Measurements from ENCODE around the gene STK17A. TPM values are rescaled to one million over a fixed set of nuclear protein-coding genes. Genes with fewer than 3 reads are reported as not detected.

The STK17A gene
- total RNA-seq, 1 donor from 2014 or later: 16.7 TPM

DNA sequence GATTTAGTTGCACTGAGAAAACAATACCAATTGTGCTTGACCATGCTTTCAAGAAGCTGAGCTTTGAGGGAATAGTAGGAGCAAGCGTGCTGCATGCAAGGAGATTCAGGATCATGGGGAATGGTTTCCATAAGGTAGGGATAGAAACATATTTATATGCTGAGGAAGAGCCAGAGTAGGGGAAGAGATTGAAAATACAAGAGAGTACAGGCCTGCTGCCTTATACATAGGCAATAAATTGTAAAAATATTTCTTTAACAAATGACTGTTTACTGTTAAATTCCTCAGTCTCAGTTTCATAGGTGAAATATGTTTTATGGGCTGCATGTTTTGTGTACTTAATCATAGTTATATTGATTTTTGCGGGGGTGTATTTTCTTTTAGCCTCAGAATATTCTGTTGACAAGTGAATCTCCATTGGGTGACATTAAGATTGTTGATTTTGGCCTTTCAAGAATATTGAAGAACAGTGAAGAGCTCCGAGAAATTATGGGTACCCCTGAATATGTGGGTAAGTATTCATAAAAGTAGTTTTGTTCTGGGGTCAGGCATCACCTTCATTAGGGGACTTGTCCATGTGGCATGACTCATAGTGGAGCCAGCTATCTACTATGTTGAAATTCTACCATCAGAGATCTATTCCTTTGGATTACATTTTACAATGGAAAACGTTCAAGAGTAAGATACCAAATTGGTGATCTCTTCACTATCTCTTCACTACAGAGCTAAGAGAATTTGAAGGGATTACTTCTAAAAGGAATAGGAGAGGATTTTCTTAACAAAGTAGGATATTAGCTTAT, 36.5 kb downstream of the STK17A start:
- TF ChIP-seq POLR2A (IDR thresholded peaks at IDR 0.05) (no peak), POLR2AphosphoS5 (IDR thresholded peaks at IDR 0.05; ENCODE audit: insufficient read depth in 1 of 2, low read depth in 1 of 2) (no peak)
- TF ChIP-seq, protein P1, sequence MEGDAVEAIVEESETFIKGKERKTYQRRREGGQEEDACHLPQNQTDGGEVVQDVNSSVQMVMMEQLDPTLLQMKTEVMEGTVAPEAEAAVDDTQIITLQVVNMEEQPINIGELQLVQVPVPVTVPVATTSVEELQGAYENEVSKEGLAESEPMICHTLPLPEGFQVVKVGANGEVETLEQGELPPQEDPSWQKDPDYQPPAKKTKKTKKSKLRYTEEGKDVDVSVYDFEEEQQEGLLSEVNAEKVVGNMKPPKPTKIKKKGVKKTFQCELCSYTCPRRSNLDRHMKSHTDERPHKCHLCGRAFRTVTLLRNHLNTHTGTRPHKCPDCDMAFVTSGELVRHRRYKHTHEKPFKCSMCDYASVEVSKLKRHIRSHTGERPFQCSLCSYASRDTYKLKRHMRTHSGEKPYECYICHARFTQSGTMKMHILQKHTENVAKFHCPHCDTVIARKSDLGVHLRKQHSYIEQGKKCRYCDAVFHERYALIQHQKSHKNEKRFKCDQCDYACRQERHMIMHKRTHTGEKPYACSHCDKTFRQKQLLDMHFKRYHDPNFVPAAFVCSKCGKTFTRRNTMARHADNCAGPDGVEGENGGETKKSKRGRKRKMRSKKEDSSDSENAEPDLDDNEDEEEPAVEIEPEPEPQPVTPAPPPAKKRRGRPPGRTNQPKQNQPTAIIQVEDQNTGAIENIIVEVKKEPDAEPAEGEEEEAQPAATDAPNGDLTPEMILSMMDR (IDR thresholded peaks at IDR 0.05): no peak
- intact Hi-C loops (cut with DNase I): no loop called here
- DNase-seq (ENCODE audit: extremely low spot score in 2 of 2): no peak

DNA sequence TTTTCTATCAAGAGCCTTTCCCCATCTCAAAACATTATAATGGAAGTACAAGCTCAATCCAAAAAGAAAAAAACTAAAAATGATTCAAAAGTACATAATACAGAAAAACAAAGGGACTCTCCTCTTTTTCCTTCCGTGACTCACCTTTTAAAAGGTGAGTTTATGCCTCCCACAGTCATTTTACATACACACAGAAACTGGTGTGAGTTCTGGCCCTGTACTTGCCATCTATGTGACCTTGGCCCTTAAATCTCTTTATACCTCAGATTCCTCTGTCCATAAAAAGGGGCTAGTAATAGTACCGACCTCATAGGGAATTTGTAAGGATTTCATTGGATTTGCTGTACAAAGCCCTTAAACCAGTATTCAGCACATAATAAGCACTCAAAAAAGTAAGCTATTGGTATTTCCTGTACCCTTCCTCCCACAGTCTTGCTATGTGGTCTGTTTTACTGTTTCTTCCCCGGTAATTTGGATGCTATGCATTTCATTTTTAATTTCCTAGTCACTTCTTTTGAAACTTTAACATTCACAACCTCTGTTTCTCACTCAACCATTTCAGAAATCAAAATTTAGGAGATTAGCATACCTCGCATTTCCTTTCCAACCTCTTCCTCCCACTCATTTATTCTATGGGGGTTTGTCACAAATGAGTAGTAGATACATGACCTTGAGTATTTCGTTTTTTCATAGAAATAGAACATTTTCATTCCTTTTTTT, 39.0 kb downstream of the STK17A start:
- Histone ChIP-seq H3K36me3 (peaks cover 0 to 10% of the 10 kb centered on the region in 2 donors), H3K9me3 (no peaks in the 10 kb centered on the region), H3K4me3 (no peak overlapping the region), H3K27ac (no peak overlapping the region), H3K4me1 (no peaks in the 10 kb centered on the region), H3K27me3 (no peaks in the 10 kb centered on the region)
- TF ChIP-seq, protein P1 (IDR thresholded peaks at IDR 0.05): no peak
- TF ChIP-seq POLR2A (IDR thresholded peaks at IDR 0.05): no peak
- no peak for TF ChIP-seq POLR2AphosphoS5 (IDR thresholded peaks at IDR 0.05; ENCODE audit: insufficient read depth in 1 of 2, low read depth in 1 of 2)
- no peak for DNase-seq (ENCODE audit: extremely low spot score in 2 of 2)
- intact Hi-C loops (cut with DNase I): no loop called here

More for the DNA sequence above, 36.5 kb downstream of the STK17A start:
- Histone ChIP-seq H3K36me3 (peaks cover 0 to 1% of the 10 kb centered on the region in 2 donors), H3K4me3 (no peak overlapping the region), H3K27me3 (no peaks in the 10 kb centered on the region), H3K27ac (no peak overlapping the region), H3K9me3 (no peaks in the 10 kb centered on the region), H3K4me1 (no peaks in the 10 kb centered on the region)

DNA sequence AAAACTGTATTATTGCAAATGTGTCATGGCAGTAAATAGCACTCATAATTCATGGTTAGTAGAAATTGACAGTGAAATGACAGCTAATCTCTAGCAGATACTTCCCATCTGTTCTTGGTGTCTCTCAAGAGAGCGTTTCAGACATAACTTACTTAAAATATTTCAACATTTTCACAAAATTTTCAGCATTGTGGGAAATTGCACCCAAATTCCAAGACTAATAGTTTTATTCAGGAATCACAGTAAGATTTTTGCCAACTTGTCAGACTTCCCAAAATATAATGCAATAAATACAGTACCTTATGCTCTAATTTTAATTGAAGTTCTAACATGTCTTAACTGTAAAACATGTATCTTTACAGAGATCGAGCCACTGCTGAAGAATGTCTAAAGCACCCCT, 41.2 kb downstream of the STK17A start:
- intact Hi-C loops (cut with DNase I): no loop called here
- Histone ChIP-seq H3K27ac (no peak overlapping the region), H3K9me3 (no peaks in the 10 kb centered on the region), H3K27me3 (no peaks in the 10 kb centered on the region), H3K36me3 (peaks cover 0 to 10% of the 10 kb centered on the region in 2 donors), H3K4me3 (no peak overlapping the region), H3K4me1 (no peaks in the 10 kb centered on the region)
- TF ChIP-seq POLR2AphosphoS5 (IDR thresholded peaks at IDR 0.05; ENCODE audit: insufficient read depth in 1 of 2, low read depth in 1 of 2) (no peak), POLR2A (IDR thresholded peaks at IDR 0.05) (no peak)
- TF ChIP-seq, protein P1 (IDR thresholded peaks at IDR 0.05): no peak
- DNase-seq (ENCODE audit: extremely low spot score in 2 of 2): no peak

DNA sequence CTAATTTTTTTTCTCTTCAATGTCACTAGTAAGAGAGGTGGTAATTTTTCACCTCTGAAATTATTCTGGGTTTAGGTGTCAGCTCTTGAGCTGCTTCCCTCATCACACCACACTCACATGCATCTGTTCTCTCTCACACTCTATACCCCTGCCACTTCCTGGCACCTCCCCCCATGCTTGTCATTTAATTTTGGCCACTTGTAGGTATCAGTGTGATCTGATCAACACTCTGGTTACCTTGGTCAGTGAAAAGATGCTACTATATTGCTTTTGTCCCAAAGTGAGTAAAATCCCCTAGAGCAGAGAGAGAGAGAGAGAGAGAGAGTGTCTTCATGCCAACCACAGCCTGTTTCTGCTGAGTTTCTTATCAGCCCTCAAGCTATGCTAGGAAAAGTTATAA, 42.5 kb downstream of the STK17A start:
- TF ChIP-seq, protein P1 (IDR thresholded peaks at IDR 0.05): no peak
- TF ChIP-seq POLR2A (IDR thresholded peaks at IDR 0.05) (no peak), POLR2AphosphoS5 (IDR thresholded peaks at IDR 0.05; ENCODE audit: insufficient read depth in 1 of 2, low read depth in 1 of 2) (no peak)
- no peaks in the 10 kb centered on the region for H3K27me3 ChIP-seq
- intact Hi-C loops (cut with DNase I): no loop called here
- H3K27ac ChIP-seq: no peak overlapping the region
- H3K9me3 ChIP-seq: no peaks in the 10 kb centered on the region
- no peak for DNase-seq (ENCODE audit: extremely low spot score in 2 of 2)
- no peak overlapping the region for H3K4me3 ChIP-seq
- no peaks in the 10 kb centered on the region for H3K4me1 ChIP-seq
- peaks cover 0 to 10% of the 10 kb centered on the region in 2 donors for H3K36me3 ChIP-seq
